ENCODE results near the gene PIERCE2. TPM values are rescaled to one million over a fixed set of nuclear protein-coding genes. Genes with fewer than 3 reads are reported as not detected.
A peak's percentile ranks its signal among the peaks of the same experiment; 100 is the strongest.

Gene PIERCE2
- total RNA-seq, 6 experiments from 2014 or later: 0.58 to 1.7 (median 1.1) TPM

GRCh38 chr15:55468321-55468720 is 60.0 kb downstream of the PIERCE2 start:
- Mint-ChIP-seq H3K27me3 (ENCODE audit: insufficient read depth) (peaks cover 2% of the 10 kb centered on the region; the same call in 1 of the 2 replicates), H3K9me3 (no peaks in the 10 kb centered on the region), H3K4me1 (ENCODE audit: low read depth) (no peaks in the 10 kb centered on the region), H3K4me3 (no peak overlapping the region), H3K27ac (no peak overlapping the region), H3K36me3 (ENCODE audit: low read depth) (no peaks in the 10 kb centered on the region)
- DNase-seq: no peak
- TF ChIP-seq CTCF (IDR thresholded peaks at IDR 0.05): no peak

Small RNA genes lying within 50 kb of the gene (microRNA-seq; reads per million reads assigned to microRNA genes)
- gene MIR628: 36.3 reads per million, percentile 33 among the genes with 10 or more reads in this experiment

Other genes starting within 250 kb of the PIERCE2 start
- gene RSL24D1, start 211.6 kb upstream of the PIERCE2 start, total RNA-seq (2021; fragmentation: NEBNext Ultra II Directional; extraction: Animal tissue kit (Norgen Biotek cat#: 25700)): 10 to 100 TPM; 51.8 to 58.1 (median 55.4) TPM
- gene RAB27A, start 118.7 kb upstream of the PIERCE2 start, total RNA-seq (2021; fragmentation: NEBNext Ultra II Directional; extraction: Animal tissue kit (Norgen Biotek cat#: 25700)): 10 to 100 TPM in 4 of 6 experiments, 1 to 10 TPM in 2; 6.9 to 13.7 (median 13.0) TPM
- gene PIGBOS1, start 89.4 kb upstream of the PIERCE2 start, total RNA-seq (2021; fragmentation: NEBNext Ultra II Directional; extraction: Animal tissue kit (Norgen Biotek cat#: 25700)): 10 to 100 TPM in 1 of 6 experiments, 1 to 10 TPM in 5; 7.8 to 11.0 (median 8.4) TPM
- 10 to 100 TPM; 13.2 to 21.0 (median 17.4) TPM for gene PIGB, start 89.3 kb upstream of the PIERCE2 start, total RNA-seq (2021; fragmentation: NEBNext Ultra II Directional; extraction: Animal tissue kit (Norgen Biotek cat#: 25700))
- gene CCPG1, start 136 bp upstream of the PIERCE2 start, total RNA-seq (2021; fragmentation: NEBNext Ultra II Directional; extraction: Animal tissue kit (Norgen Biotek cat#: 25700)): 10 to 100 TPM; 28.9 to 42.5 (median 32.6) TPM
- gene DNAAF4, start 99.7 kb downstream of the PIERCE2 start, total RNA-seq (2021; fragmentation: NEBNext Ultra II Directional; extraction: Animal tissue kit (Norgen Biotek cat#: 25700)): 1 to 10 TPM in 4 of 6 experiments, under 1 TPM in 2; 0.62 to 1.7 (median 1.3) TPM
- gene PYGO1, start 179.8 kb downstream of the PIERCE2 start, total RNA-seq (2021; fragmentation: NEBNext Ultra II Directional; extraction: Animal tissue kit (Norgen Biotek cat#: 25700)): 1 to 10 TPM; 6.7 to 9.4 (median 8.8) TPM

Data from HFFc6 (cell line).